C4-2B (cell line): ENCODE results near the gene MAP3K5.

Source experiments
- CTCF ChIP-seq: fragments of 450-650 bp; conservative IDR thresholded peaks from 2 replicates; pipeline ENCODE4 v1.5.1; 2017; ENCODE audit warnings: mild to moderate bottlenecking
- ZFX ChIP-seq: fragments of 450-650 bp; IDR thresholded peaks from 2 replicates; pipeline ENCODE4 v1.6.1; 2017

- no peak for TF ChIP-seq CTCF
- no peak for TF ChIP-seq ZFX
These were observed 269.6 kb downstream of the MAP3K5 start for GRCh38 chr6:136522636-136523035.
